Esophagus squamous epithelium (tissue), 4 donors: ENCODE measurements around the gene TRIM62.

Experiments used
- CTCF ChIP-seq, 6 experiments: fragments of 450-650 bp in 4 of 6; fragments of 200-600 bp in 2 of 6; sonication (generic) in 2 of 6; IDR thresholded peaks; one replicate each; pipeline ENCODE4 v1.5.1; 2016 to 2019; ENCODE audit warnings: antibody characterized with exemption in 6 of 6, mild to moderate bottlenecking in 4 of 6, moderate library complexity in 4 of 6
- POLR2A ChIP-seq, 4 donors: fragments of 450-650 bp; IDR thresholded peaks; one replicate each; pipeline ENCODE4 v1.6.1; 2017; ENCODE audit warnings: antibody characterized with exemption in 4 of 4, mild to moderate bottlenecking in 4 of 4, moderate library complexity in 3 of 4

GRCh38 chr1:33098371-33098770, 83.5 kb downstream of the TRIM62 start:
- TF ChIP-seq CTCF (IDR thresholded peaks at IDR 0.05), result no peak
- TF ChIP-seq POLR2A (IDR thresholded peaks at IDR 0.05), result no peak
